HEK293 (cell line): ENCODE data around the gene PROX1.

Experiments used
- SETDB1 ChIP-seq: IDR thresholded peaks from one replicate; pipeline ENCODE4 v1.6.1; 2017; ENCODE audit warnings: mild to moderate bottlenecking, low read length, moderate library complexity, mixed read lengths; ENCODE audit not compliant: insufficient read length
- ZNF274 ChIP-seq, 2 experiments: fragments of 200-500 bp in 1 of 2; fragments of 450-650 bp in 1 of 2; sonication (Bioruptor generic) in 1 of 2; formaldehyde crosslinking in 1 of 2; IDR thresholded peaks; 2 replicates each; pipeline versions ENCODE4 v1.5.1 to v1.6.1; 2014 to 2016; ENCODE audit warnings: borderline replicate concordance in 1 of 2, inconsistent platforms in 1 of 2, low read length in 1 of 2, missing biosample characterization in 1 of 2, missing genetic modification characterization in 1 of 2
- ZNF660 ChIP-seq: fragments of 450-650 bp; IDR thresholded peaks from 2 replicates; pipeline ENCODE4 v1.5.1; 2018; ENCODE audit warnings: missing biosample characterization, mild to moderate bottlenecking, missing genetic modification characterization
- TF ChIP-seq, protein P1 (sequence below): fragments of 450-650 bp; formaldehyde crosslinking; IDR thresholded peaks from 2 replicates; pipeline ENCODE4 v1.5.1; 2016; ENCODE audit warnings: missing biosample characterization, missing genetic modification characterization

- TF ChIP-seq, protein P1, sequence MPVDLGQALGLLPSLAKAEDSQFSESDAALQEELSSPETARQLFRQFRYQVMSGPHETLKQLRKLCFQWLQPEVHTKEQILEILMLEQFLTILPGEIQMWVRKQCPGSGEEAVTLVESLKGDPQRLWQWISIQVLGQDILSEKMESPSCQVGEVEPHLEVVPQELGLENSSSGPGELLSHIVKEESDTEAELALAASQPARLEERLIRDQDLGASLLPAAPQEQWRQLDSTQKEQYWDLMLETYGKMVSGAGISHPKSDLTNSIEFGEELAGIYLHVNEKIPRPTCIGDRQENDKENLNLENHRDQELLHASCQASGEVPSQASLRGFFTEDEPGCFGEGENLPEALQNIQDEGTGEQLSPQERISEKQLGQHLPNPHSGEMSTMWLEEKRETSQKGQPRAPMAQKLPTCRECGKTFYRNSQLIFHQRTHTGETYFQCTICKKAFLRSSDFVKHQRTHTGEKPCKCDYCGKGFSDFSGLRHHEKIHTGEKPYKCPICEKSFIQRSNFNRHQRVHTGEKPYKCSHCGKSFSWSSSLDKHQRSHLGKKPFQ (tag by site-specific recombination), result no peak
- TF ChIP-seq SETDB1 (no peak), ZNF660 (tag by site-specific recombination) (no peak), ZNF274 (IDR thresholded peaks at IDR 0.05; ENCODE audit: low read length) (no peak), ZNF274 (tag by site-specific recombination; IDR thresholded peaks at IDR 0.05; ENCODE audit: borderline replicate concordance) (no peak)
These were observed 55.4 kb downstream of the PROX1 start for GRCh38 chr1:214043167-214043566.
